ENCODE data around the gene GNAI1.

DNA sequence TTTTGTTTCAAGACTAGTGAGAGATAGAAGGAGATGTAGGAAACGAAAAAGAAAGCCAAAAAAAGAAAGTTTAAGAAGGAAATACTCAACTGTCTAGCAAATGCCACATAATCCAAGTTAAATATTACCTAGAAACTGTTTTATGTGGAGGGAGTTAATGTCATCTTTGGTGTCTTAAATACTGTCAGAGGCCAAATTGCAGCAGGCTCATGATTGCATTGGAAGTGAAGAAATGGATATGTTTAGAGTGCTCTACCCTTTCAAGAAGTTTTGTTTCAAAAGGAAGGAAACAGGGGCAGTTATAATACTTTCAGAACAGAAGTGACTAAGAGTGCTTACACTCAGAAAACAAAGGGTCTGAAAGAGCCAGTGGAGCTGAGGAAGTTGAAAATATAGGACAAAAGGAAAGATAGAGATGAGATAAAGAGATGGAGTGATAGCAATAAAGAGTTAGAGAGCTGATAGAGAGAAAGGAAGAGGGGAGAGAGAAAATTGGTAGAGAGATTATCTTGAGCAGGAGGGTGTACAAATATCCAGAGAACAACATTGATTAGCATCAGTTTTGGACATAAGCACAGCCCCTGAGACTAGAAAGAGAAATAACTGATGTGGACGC lies 28.0 kb upstream of the GNAI1 start:
- TF ChIP-seq CTCF (IDR thresholded peaks at IDR 0.05) (no peak), POLR2A (IDR thresholded peaks at IDR 0.05) (no peak)
